Neuron (in vitro differentiated cells): ENCODE measurements around the gene ALOX5AP.

Source experiments
- H2AFZ ChIP-seq: one replicate; pipeline ENCODE4 v1.6.1; 2013; ENCODE audit warnings: low read depth, mild to moderate bottlenecking, inconsistent platforms, low read length, moderate library complexity
- H3K27me3 ChIP-seq: one replicate; pipeline ENCODE4 v1.6.1; 2013; ENCODE audit warnings: low read length; ENCODE audit not compliant: insufficient read depth
- H3K36me3 ChIP-seq: one replicate; pipeline ENCODE4 v1.6.1; 2013; ENCODE audit warnings: low read length; ENCODE audit not compliant: insufficient read depth
- H3K4me1 ChIP-seq: one replicate; pipeline ENCODE4 v1.6.1; 2013; ENCODE audit warnings: low read length; ENCODE audit not compliant: insufficient read depth
- H3K4me3 ChIP-seq: 2 replicates; pipeline ENCODE4 v1.5.1; 2013; ENCODE audit warnings: mild to moderate bottlenecking, low read length, moderate library complexity
- H3K9me3 ChIP-seq: one replicate; pipeline ENCODE4 v1.6.1; 2013; ENCODE audit warnings: low read length

The ALOX5AP gene

GRCh38 chr13:30735025-30735871 lies at the start of gene ALOX5AP:
Gene ALOX5AP, plus strand, starts transcription at chr13:30735543. Its CDS starts 63 bp downstream, at chr13:30735606.
- Histone ChIP-seq H3K4me1 (peaks cover 25% of the 10 kb centered on the region), H3K9me3 (no peaks in the 10 kb centered on the region), H3K27me3 (no peaks in the 10 kb centered on the region), H3K36me3 (no peaks in the 10 kb centered on the region), H3K4me3 (no peak within 1 kb of the TSS), H2AFZ (no peak within 1 kb of the TSS)

DNA sequence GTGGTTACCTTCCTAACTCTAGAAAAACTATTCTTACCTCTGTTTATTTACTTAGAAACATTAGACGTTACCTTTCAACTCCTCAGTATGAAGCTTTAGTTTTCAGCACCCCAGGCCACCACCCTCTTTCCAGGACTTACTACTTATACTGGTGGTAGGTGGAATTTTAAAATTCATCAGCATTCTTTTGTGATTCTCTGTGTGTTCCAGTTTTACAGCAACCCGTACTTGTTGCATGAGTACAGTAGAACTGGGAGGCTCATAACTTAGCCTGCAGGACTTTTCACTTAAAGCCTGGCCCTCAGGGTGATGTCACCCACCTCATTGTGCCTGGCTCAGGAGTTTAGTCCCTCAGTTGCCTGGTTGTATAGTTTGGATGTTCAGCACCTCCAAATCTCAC lies 49.4 kb upstream of the ALOX5AP start:
- no peak overlapping the region for H3K4me3 ChIP-seq
- H3K36me3 ChIP-seq, result no peaks in the 10 kb centered on the region
- H3K4me1 ChIP-seq, result no peaks in the 10 kb centered on the region
- H2AFZ ChIP-seq, result no peak overlapping the region
- H3K9me3 ChIP-seq, result no peaks in the 10 kb centered on the region
- no peaks in the 10 kb centered on the region for H3K27me3 ChIP-seq

- H3K9me3 ChIP-seq, result no peaks in the 10 kb centered on the region
- no peak overlapping the region for H2AFZ ChIP-seq
- H3K36me3 ChIP-seq, result no peaks in the 10 kb centered on the region
- no peaks in the 10 kb centered on the region for H3K27me3 ChIP-seq
- no peak overlapping the region for H3K4me3 ChIP-seq
- no peaks in the 10 kb centered on the region for H3K4me1 ChIP-seq
Measured at GRCh38 chr13:30687601-30688000, 47.7 kb upstream of the ALOX5AP start.

GRCh38 chr13:30689752-30690151 lies 45.6 kb upstream of the ALOX5AP start:
- Histone ChIP-seq H3K4me1 (no peaks in the 10 kb centered on the region), H3K27me3 (no peaks in the 10 kb centered on the region), H3K9me3 (no peaks in the 10 kb centered on the region), H3K36me3 (no peaks in the 10 kb centered on the region), H2AFZ (no peak overlapping the region), H3K4me3 (no peak overlapping the region)

GRCh38 chr13:30690282-30691188 lies 44.8 kb upstream of the ALOX5AP start:
- H3K9me3 ChIP-seq, result no peaks in the 10 kb centered on the region

DNA sequence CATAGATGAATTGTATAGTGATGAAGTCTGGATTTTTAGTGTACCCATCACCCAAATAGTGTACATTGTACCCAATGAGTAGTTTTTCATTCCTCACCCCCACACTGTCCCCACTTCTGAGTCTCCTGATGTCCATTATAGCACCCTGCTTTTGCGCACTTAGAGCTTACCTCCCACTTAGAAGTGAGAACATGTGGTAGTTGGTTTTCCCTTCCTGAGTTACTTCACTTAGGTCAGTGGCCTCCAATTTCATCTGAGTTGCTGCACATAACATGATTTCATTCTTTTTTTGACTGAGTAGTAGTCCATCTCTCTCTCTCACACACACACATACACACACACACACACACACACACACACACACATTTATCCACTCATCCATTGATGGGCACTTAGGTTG lies 43.2 kb upstream of the ALOX5AP start:
- H2AFZ ChIP-seq, result no peak overlapping the region
- no peaks in the 10 kb centered on the region for H3K36me3 ChIP-seq
- H3K4me3 ChIP-seq, result no peak overlapping the region
- no peaks in the 10 kb centered on the region for H3K9me3 ChIP-seq
- H3K4me1 ChIP-seq, result no peaks in the 10 kb centered on the region
- H3K27me3 ChIP-seq, result no peaks in the 10 kb centered on the region

More at GRCh38 chr13:30690282-30691188, 44.8 kb upstream of the ALOX5AP start:
- Histone ChIP-seq H3K36me3 (no peaks in the 10 kb centered on the region), H3K4me3 (no peak overlapping the region), H2AFZ (no peak overlapping the region), H3K27me3 (no peaks in the 10 kb centered on the region), H3K4me1 (no peaks in the 10 kb centered on the region)

- H3K27me3 ChIP-seq, result no peaks in the 10 kb centered on the region
- H2AFZ ChIP-seq, result no peak overlapping the region
- peaks cover 6% of the 10 kb centered on the region for H3K4me1 ChIP-seq
- H3K4me3 ChIP-seq, result no peak overlapping the region
- no peaks in the 10 kb centered on the region for H3K9me3 ChIP-seq
- no peaks in the 10 kb centered on the region for H3K36me3 ChIP-seq
Measured at GRCh38 chr13:30696278-30697176, 38.8 kb upstream of the ALOX5AP start.

DNA sequence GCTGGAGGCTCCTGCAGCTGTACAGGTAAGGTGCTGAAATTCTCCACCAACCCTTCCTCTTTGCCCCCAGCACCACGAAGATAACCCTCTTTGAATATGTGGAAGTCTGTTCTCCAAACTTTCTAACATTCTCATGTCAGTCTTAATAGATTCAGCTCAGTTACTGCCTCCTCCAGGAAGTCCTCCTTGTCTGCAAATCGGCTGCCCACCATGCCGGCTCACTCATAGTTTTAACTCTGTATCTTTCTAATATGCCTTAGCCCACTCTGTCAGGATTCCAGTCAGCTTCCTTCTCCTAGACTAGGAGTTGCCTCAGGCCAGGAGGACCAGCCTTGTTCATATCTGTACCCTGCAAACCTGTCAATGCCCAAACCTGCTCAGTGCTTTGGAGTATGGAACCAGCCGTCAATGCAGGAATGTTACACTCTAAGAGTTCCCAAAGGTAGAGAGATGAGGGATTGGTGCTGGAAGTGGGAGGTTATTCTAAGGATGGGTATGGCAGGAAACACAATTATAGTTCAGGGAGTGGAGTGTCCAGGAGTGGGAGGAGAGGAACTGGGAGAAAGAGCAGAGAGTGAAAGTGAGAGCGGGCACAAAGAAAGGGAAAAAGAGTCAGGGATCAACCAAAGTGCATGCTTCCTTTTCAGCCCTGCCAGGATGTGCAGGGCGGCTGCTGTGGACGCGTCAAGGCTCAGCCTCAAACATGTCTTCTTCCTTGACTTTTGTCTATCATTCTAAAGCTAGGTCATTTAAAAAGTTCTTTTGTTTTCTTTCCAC lies 38.0 kb upstream of the ALOX5AP start:
- H2AFZ ChIP-seq, result no peak overlapping the region
- H3K27me3 ChIP-seq, result no peaks in the 10 kb centered on the region
- no peaks in the 10 kb centered on the region for H3K9me3 ChIP-seq
- H3K36me3 ChIP-seq, result no peaks in the 10 kb centered on the region
- peaks cover 6% of the 10 kb centered on the region for H3K4me1 ChIP-seq
- no peak overlapping the region for H3K4me3 ChIP-seq

GRCh38 chr13:30697996-30698401 lies 37.3 kb upstream of the ALOX5AP start:
- Histone ChIP-seq H3K27me3 (no peaks in the 10 kb centered on the region), H3K36me3 (no peaks in the 10 kb centered on the region), H2AFZ (no peak overlapping the region), H3K4me3 (no peak overlapping the region), H3K9me3 (no peaks in the 10 kb centered on the region), H3K4me1 (peaks cover 6% of the 10 kb centered on the region)

DNA sequence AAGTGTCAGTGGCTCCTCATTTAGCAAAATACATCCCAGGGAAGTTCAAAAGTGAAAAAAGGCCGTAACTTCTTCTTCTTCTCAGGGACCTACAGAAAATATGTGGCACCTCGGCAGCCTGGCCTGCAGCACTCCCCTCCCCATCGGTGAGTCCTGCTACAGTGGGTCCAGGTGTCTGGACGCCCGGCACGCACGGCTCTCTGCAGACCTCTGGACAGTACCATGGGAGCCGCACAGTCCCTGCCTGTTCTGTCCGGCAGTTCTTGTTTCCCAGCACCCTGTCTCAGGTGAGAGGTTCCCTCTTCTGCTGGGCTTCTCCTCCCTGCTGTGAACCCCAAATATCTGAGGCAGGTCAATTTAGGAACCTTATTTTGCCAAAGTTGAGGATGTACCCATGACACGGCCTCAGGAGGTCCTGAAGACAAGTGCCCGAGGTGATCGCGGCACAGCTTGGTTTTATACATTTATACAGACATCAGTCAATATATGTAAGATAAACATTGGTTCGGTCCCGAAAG lies 36.8 kb upstream of the ALOX5AP start:
- Histone ChIP-seq H3K36me3 (no peaks in the 10 kb centered on the region), H3K4me1 (peaks cover 6% of the 10 kb centered on the region), H2AFZ (no peak overlapping the region), H3K27me3 (no peaks in the 10 kb centered on the region), H3K4me3 (no peak overlapping the region), H3K9me3 (no peaks in the 10 kb centered on the region)

DNA sequence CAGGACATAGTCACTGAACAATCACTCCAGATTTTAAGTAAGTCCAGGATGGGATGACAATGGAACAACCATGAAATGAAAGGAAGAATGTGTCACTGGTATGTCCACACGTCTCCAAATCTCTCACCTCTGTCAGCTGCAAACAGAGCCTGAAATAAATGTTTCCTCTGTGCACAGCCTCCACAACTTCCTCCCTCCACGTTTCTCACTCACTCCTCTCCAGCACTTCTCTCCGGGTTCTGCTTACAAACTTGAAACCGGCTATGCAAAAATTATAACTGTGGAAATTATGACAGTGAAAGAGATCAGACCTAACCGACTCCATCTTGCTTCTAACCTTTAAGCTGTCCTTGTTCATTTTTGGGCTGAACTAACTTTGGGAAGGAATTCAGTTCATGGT lies 35.0 kb upstream of the ALOX5AP start:
- Histone ChIP-seq H3K27me3 (no peaks in the 10 kb centered on the region), H3K36me3 (no peaks in the 10 kb centered on the region), H3K9me3 (no peaks in the 10 kb centered on the region), H3K4me1 (peaks cover 6% of the 10 kb centered on the region), H2AFZ (no peak overlapping the region), H3K4me3 (no peak overlapping the region)

DNA sequence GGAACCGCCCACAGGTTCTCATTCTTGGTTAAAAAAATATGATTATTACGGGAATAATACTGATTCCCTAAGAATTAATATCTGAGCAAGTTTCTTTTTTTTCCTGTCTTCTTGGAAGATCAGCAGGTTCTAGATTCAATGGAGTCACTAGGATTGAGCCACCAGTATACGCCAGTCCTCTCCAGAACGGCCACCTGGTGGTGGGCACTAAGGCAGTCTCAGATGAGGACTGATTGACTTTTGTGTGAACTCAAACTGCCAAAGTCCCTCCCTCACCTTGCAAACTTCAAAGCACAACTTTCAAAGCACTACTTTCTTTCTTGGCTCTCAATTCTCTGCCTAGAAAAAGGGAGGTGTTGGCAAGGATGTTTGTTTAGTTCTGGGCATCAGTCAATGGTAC lies 33.3 kb upstream of the ALOX5AP start:
- no peaks in the 10 kb centered on the region for H3K27me3 ChIP-seq
- no peak overlapping the region for H2AFZ ChIP-seq

More for the DNA sequence above, 33.3 kb upstream of the ALOX5AP start:
- Histone ChIP-seq H3K9me3 (no peaks in the 10 kb centered on the region), H3K4me1 (peaks cover 6% of the 10 kb centered on the region), H3K4me3 (no peak overlapping the region), H3K36me3 (no peaks in the 10 kb centered on the region)
